H9 (cell line): ENCODE results near the gene ARFGEF3. TPM values are rescaled to one million over a fixed set of nuclear protein-coding genes. Genes with fewer than 3 reads are reported as not detected.

ENCODE experiments used
- DNase-seq: peaks from one replicate; pipeline ENCODE4 v3.0.0-alpha.2; 2017
- H2AFZ ChIP-seq: one replicate; pipeline ENCODE4 v1.6.1; 2013; ENCODE audit warnings: mild to moderate bottlenecking, low read length, control low read depth, moderate library complexity
- H2AK5ac ChIP-seq: 2 replicates; pipeline ENCODE4 v1.6.1; 2013; ENCODE audit warnings: low read length, control low read depth, mixed read lengths; ENCODE audit not compliant: insufficient read length
- H2BK120ac ChIP-seq: one replicate; pipeline ENCODE4 v1.6.1; 2013; ENCODE audit warnings: low read depth, mild to moderate bottlenecking, low read length, control low read depth, inconsistent platforms; ENCODE audit not compliant: poor library complexity, severe bottlenecking
- H2BK12ac ChIP-seq: 2 replicates; pipeline ENCODE4 v1.6.1; 2013; ENCODE audit warnings: low read length, control low read depth, mixed read lengths, low read depth; ENCODE audit not compliant: insufficient read length
- H2BK15ac ChIP-seq: 2 replicates; pipeline ENCODE4 v1.6.1; 2013; ENCODE audit warnings: low read depth, low read length, control low read depth
- H2BK20ac ChIP-seq: one replicate; pipeline ENCODE4 v1.6.1; 2013; ENCODE audit warnings: low read depth, mild to moderate bottlenecking, low read length, control low read depth, inconsistent platforms; ENCODE audit not compliant: poor library complexity, severe bottlenecking
- H2BK5ac ChIP-seq: 2 replicates; pipeline ENCODE4 v1.6.1; 2013; ENCODE audit warnings: low read length, control low read depth, mixed read lengths; ENCODE audit not compliant: insufficient read length
- H3K14ac ChIP-seq: 2 replicates; pipeline ENCODE4 v1.6.1; 2013; ENCODE audit warnings: low read length, control low read depth; ENCODE audit not compliant: insufficient read depth
- H3K18ac ChIP-seq: 2 replicates; pipeline ENCODE4 v1.6.1; 2013; ENCODE audit warnings: low read depth, mild to moderate bottlenecking, mixed read lengths, low read length, control low read depth; ENCODE audit not compliant: insufficient read length
- H3K23ac ChIP-seq: 2 replicates; pipeline ENCODE4 v1.6.1; 2013; ENCODE audit warnings: low read length, control low read depth, mixed read lengths, low read depth; ENCODE audit not compliant: insufficient read length
- H3K23me2 ChIP-seq: 2 replicates; pipeline ENCODE4 v1.6.1; 2013; ENCODE audit warnings: low read depth, mild to moderate bottlenecking, mixed read lengths, low read length, control low read depth; ENCODE audit not compliant: insufficient read length, poor library complexity, severe bottlenecking
- H3K27ac ChIP-seq: 2 replicates; pipeline ENCODE4 v1.5.1; 2013; ENCODE audit warnings: low read length, control low read depth, mixed read lengths, low read depth; ENCODE audit not compliant: insufficient read length
- H3K27me3 ChIP-seq: 2 replicates; pipeline ENCODE4 v1.6.1; 2013; ENCODE audit warnings: low read length, control low read depth, inconsistent platforms; ENCODE audit not compliant: insufficient read depth
- H3K4ac ChIP-seq: 2 replicates; pipeline ENCODE4 v1.6.1; 2013; ENCODE audit warnings: low read depth, mild to moderate bottlenecking, control low read depth, inconsistent platforms, low read length, moderate library complexity
- H3K4me1 ChIP-seq: 2 replicates; pipeline ENCODE4 v1.6.1; 2013; ENCODE audit warnings: low read length, control low read depth, inconsistent platforms; ENCODE audit not compliant: insufficient read depth
- H3K4me2 ChIP-seq: 2 replicates; pipeline ENCODE4 v1.6.1; 2013; ENCODE audit warnings: low read length, control low read depth, mixed read lengths; ENCODE audit not compliant: insufficient read length, insufficient read depth
- H3K56ac ChIP-seq: 2 replicates; pipeline ENCODE4 v1.6.1; 2013; ENCODE audit warnings: low read depth, mild to moderate bottlenecking, mixed read lengths, low read length, control low read depth; ENCODE audit not compliant: insufficient read length
- H3K79me1 ChIP-seq: 2 replicates; pipeline ENCODE4 v1.6.1; 2013; ENCODE audit warnings: low read depth, mild to moderate bottlenecking, moderate library complexity, low read length, control low read depth, inconsistent platforms; ENCODE audit not compliant: insufficient read depth, poor library complexity, severe bottlenecking
- H3K79me2 ChIP-seq: 2 replicates; pipeline ENCODE4 v1.6.1; 2013; ENCODE audit warnings: low read length, control low read depth, inconsistent platforms; ENCODE audit not compliant: insufficient read depth
- H3K9ac ChIP-seq: 2 replicates; pipeline ENCODE4 v1.6.1; 2013; ENCODE audit warnings: low read length, control low read depth, mixed read lengths; ENCODE audit not compliant: insufficient read length; ENCODE audit errors: extremely low read depth
- H3K9me3 ChIP-seq: one replicate; pipeline ENCODE4 v1.6.1; 2013; ENCODE audit warnings: low read depth, low read length, inconsistent platforms; ENCODE audit not compliant: control insufficient read depth
- H3T11ph ChIP-seq: one replicate; pipeline ENCODE4 v1.6.1; 2013; ENCODE audit warnings: mild to moderate bottlenecking, low read length, control low read depth, inconsistent platforms
- H4K20me1 ChIP-seq: one replicate; pipeline ENCODE4 v1.6.1; 2013; ENCODE audit not compliant: control insufficient read depth, insufficient read length, insufficient read depth
- H4K5ac ChIP-seq: 2 replicates; pipeline ENCODE4 v1.6.1; 2013; ENCODE audit warnings: low read depth, mild to moderate bottlenecking, mixed read lengths, low read length, control low read depth; ENCODE audit not compliant: insufficient read length
- H4K8ac ChIP-seq: replicated peaks from 2 replicates; pipeline ENCODE4 v1.6.1; 2013; ENCODE audit warnings: low read length, control low read depth, mixed read lengths, low read depth; ENCODE audit not compliant: insufficient read length
- H4K91ac ChIP-seq: 2 replicates; pipeline ENCODE4 v1.6.1; 2013; ENCODE audit warnings: low read depth, mild to moderate bottlenecking, moderate library complexity, mixed read lengths, low read length, control low read depth; ENCODE audit not compliant: insufficient read length
- H3K27ac Mint-ChIP-seq, 3 experiments: 2 replicates in 2 of 3; 3 replicates in 1 of 3; pipeline ENCODE4 v1.8.0; 2020 to 2021; ENCODE audit warnings: mixed read lengths in 3 of 3, mild to moderate bottlenecking in 1 of 3, moderate library complexity in 1 of 3
- H3K27me3 Mint-ChIP-seq: 2 replicates; pipeline ENCODE4 v1.8.0; 2021; ENCODE audit warnings: low read depth, mild to moderate bottlenecking, moderate library complexity, mixed read lengths
- H3K36me3 Mint-ChIP-seq, 3 experiments: 2 replicates in 2 of 3; 3 replicates in 1 of 3; pipeline ENCODE4 v1.8.0; 2020 to 2021; ENCODE audit warnings: low read depth in 3 of 3, mixed read lengths in 3 of 3; ENCODE audit not compliant: insufficient read depth in 1 of 3
- H3K4me1 Mint-ChIP-seq, 2 experiments: 2 replicates each; pipeline ENCODE4 v1.8.0; 2020; ENCODE audit warnings: mixed read lengths in 2 of 2
- H3K4me3 Mint-ChIP-seq, 2 experiments: 2 replicates in 1 of 2; 3 replicates in 1 of 2; pipeline ENCODE4 v1.8.0; 2020 to 2021; ENCODE audit warnings: mild to moderate bottlenecking in 2 of 2, mixed read lengths in 2 of 2, moderate library complexity in 1 of 2
- H3K9me3 Mint-ChIP-seq, 2 experiments: 2 replicates in 1 of 2; 3 replicates in 1 of 2; pipeline ENCODE4 v1.8.0; 2020; ENCODE audit warnings: mild to moderate bottlenecking in 2 of 2, mixed read lengths in 2 of 2, moderate library complexity in 1 of 2
- WGBS: extraction: QIAGEN DNeasy Blood & Tissue Kit; methylation state at CpG from one replicate; pipeline ENCODE4 v1.1.7; 2013; ENCODE audit warnings: missing lambda C conversion rate, low lambda C conversion rate, mixed read lengths; ENCODE audit not compliant: insufficient read length; ENCODE audit errors: extremely low coverage; 5-methylcytosine and 5-hydroxymethylcytosine counted together
- total RNA-seq: library from RNA; stranded (reverse); gene quantifications from 2 replicates; pipeline ENCODE4 v1.2.1, GENCODE V29; 2021
- TF ChIP-seq, protein P1 (sequence below): fragments of 200-600 bp; sonication (generic); conservative IDR thresholded peaks from 3 replicates; pipeline ENCODE4 v1.8.0; 2021; ENCODE audit warnings: antibody characterized with exemption, mild to moderate bottlenecking

The ARFGEF3 gene
- total RNA-seq, 1 experiment from 2014 or later = 13.7 TPM

DNA sequence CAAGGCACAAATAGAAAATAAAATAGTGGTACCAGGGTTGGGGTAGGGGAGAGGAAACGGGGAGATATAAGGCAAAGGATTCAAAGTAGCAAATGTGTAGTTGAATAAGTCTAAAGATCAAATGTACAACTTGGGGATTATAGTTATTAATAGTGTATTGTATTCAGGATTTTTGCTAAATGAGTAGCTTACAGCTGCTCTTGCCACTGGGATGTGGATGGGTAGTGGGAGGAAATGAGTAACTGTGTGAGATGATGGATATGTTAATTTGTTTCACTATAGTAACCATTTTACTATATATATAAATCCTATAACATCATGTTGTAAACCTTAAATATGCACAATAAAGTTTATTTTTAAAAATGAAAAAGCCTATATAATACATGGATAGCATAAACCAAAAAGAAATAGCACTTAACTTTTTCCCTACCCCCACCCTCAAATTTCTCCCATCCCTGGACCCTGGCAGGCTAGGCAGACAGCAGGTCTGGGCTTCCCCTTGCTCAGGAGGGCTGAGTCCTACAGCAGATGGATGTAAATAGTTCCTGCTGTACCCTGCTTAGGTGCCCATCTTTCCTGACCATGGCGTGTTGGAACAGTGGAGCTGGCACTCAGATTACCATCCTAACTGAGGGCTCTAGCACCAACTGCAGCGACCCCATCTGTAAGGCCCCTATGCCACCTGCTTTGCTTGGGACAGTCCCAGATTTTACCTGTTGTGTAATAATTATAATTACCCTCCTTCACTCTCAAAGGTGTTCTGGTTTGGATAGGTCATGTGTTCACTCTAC is 85.1 kb downstream of the ARFGEF3 start:
- no peak overlapping the region for H2BK12ac ChIP-seq
- H3K23me2 ChIP-seq = no peaks in the 10 kb centered on the region
- no peak overlapping the region for H3K23ac ChIP-seq
- DNase-seq = no peak
- no peak overlapping the region for H3K14ac ChIP-seq
- H3K9me3 ChIP-seq = no peaks in the 10 kb centered on the region
- H3K79me1 ChIP-seq = no peaks in the 10 kb centered on the region
- no peaks in the 10 kb centered on the region for H3K27me3 ChIP-seq
- no peak overlapping the region for H4K8ac ChIP-seq
- no peaks in the 10 kb centered on the region for H3K4me1 ChIP-seq
- Mint-ChIP-seq H3K27me3 (no peaks in the 10 kb centered on the region), H3K36me3 (peaks cover 0 to 3% (median 0%) of the 10 kb centered on the region in 3 experiments; a peak in 1 of 7 replicates), H3K27ac (no peak overlapping the region), H3K4me3 (no peak overlapping the region), H3K4me1 (no peaks in the 10 kb centered on the region), H3K9me3 (no peaks in the 10 kb centered on the region)
- no peak overlapping the region for H3K4ac ChIP-seq
- no peaks in the 10 kb centered on the region for H4K20me1 ChIP-seq
- no peak overlapping the region for H3T11ph ChIP-seq
- no peak overlapping the region for H3K18ac ChIP-seq
- H3K79me2 ChIP-seq = no peaks in the 10 kb centered on the region
- no peak overlapping the region for H3K56ac ChIP-seq
- H2BK120ac ChIP-seq = no peak overlapping the region
- H2BK5ac ChIP-seq = no peak overlapping the region
- H4K91ac ChIP-seq = no peak overlapping the region
- H4K5ac ChIP-seq = no peak overlapping the region
- H3K9ac ChIP-seq = no peak overlapping the region
- H2AK5ac ChIP-seq = no peak overlapping the region
- no peak overlapping the region for H3K4me2 ChIP-seq
- no peak overlapping the region for H3K27ac ChIP-seq
- no CpG with 5 or more reads among the region's 3 CpGs for WGBS
- no peak overlapping the region for H2BK15ac ChIP-seq
- no peak overlapping the region for H2AFZ ChIP-seq
- TF ChIP-seq, protein P1, sequence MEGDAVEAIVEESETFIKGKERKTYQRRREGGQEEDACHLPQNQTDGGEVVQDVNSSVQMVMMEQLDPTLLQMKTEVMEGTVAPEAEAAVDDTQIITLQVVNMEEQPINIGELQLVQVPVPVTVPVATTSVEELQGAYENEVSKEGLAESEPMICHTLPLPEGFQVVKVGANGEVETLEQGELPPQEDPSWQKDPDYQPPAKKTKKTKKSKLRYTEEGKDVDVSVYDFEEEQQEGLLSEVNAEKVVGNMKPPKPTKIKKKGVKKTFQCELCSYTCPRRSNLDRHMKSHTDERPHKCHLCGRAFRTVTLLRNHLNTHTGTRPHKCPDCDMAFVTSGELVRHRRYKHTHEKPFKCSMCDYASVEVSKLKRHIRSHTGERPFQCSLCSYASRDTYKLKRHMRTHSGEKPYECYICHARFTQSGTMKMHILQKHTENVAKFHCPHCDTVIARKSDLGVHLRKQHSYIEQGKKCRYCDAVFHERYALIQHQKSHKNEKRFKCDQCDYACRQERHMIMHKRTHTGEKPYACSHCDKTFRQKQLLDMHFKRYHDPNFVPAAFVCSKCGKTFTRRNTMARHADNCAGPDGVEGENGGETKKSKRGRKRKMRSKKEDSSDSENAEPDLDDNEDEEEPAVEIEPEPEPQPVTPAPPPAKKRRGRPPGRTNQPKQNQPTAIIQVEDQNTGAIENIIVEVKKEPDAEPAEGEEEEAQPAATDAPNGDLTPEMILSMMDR = no peak
- H2BK20ac ChIP-seq = no peak overlapping the region
